Measurements from ENCODE around the gene CRX.
"Not testable (repeated sequence)": the region's sequence is repeated elsewhere in the genome, so short reads cannot be mapped to it uniquely, and the experiment has no call there.

The CRX gene

DNA sequence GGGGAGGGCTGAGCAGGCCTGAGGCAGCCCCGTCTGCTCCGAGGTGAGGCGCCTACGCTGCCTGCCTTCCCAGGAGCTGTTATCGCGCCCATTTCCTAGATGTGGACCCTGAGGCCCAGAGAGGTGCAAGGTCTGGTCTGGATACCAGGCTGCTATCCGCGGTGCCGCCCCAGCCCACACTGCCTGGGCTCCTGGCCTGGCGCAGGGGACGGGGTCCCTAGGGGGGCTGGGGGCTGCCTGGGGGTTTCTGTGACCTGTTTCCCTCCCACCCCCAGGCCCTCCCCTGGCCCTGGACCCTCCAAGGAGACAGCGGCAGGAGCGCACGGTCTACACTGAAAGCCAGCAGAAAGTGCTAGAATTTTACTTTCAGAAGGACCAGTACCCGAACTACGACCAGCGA, 38.1 kb downstream of the CRX start:
- not testable (repeated sequence) for H3K27ac ChIP-seq (ENCODE audit: low read depth, low read length, severe bottlenecking); H3K4me1 ChIP-seq (ENCODE audit: control insufficient read depth, insufficient read depth, low read length, poor library complexity, severe bottlenecking); H3K4me3 ChIP-seq (ENCODE audit: extremely low read depth, insufficient read depth, low read length, poor library complexity, severe bottlenecking); H3K9me3 ChIP-seq (ENCODE audit: control insufficient read depth, low read length); H3K36me3 ChIP-seq (ENCODE audit: control insufficient read depth, insufficient read depth, low read length)
- WGBS, 2 experiments (ENCODE audit: insufficient coverage in 2 of 2) = 96 to 100% methylated on average over 2 to 4 of the region's 17 CpGs

- H3K9me3 ChIP-seq (ENCODE audit: control insufficient read depth, low read length) = no peaks in the 10 kb centered on the region
- WGBS, 2 experiments (ENCODE audit: insufficient coverage in 2 of 2) = 93 to 94% methylated on average over 11 to 15 of the region's 34 CpGs
- no peak overlapping the region for H3K27ac ChIP-seq (ENCODE audit: low read depth, low read length, severe bottlenecking)
- no peak overlapping the region for H3K4me3 ChIP-seq (ENCODE audit: extremely low read depth, insufficient read depth, low read length, poor library complexity, severe bottlenecking)
- H3K36me3 ChIP-seq (ENCODE audit: control insufficient read depth, insufficient read depth, low read length) = no peaks in the 10 kb centered on the region
- no peaks in the 10 kb centered on the region for H3K4me1 ChIP-seq (ENCODE audit: control insufficient read depth, insufficient read depth, low read length, poor library complexity, severe bottlenecking)
Observed at GRCh38 chr19:47860602-47861297, 39.0 kb downstream of the CRX start.

GRCh38 chr19:47861630-47862029, 39.9 kb downstream of the CRX start:
- Histone ChIP-seq H3K4me3 (ENCODE audit: extremely low read depth, insufficient read depth, low read length, poor library complexity, severe bottlenecking) (no peak overlapping the region), H3K36me3 (ENCODE audit: control insufficient read depth, insufficient read depth, low read length) (no peaks in the 10 kb centered on the region), H3K27ac (ENCODE audit: low read depth, low read length, severe bottlenecking) (no peak overlapping the region), H3K4me1 (ENCODE audit: control insufficient read depth, insufficient read depth, low read length, poor library complexity, severe bottlenecking) (no peaks in the 10 kb centered on the region), H3K9me3 (ENCODE audit: control insufficient read depth, low read length) (no peaks in the 10 kb centered on the region)
- 96 to 100% methylated on average over 2 to 3 of the region's 5 CpGs for WGBS, 2 experiments (ENCODE audit: insufficient coverage in 2 of 2)

DNA sequence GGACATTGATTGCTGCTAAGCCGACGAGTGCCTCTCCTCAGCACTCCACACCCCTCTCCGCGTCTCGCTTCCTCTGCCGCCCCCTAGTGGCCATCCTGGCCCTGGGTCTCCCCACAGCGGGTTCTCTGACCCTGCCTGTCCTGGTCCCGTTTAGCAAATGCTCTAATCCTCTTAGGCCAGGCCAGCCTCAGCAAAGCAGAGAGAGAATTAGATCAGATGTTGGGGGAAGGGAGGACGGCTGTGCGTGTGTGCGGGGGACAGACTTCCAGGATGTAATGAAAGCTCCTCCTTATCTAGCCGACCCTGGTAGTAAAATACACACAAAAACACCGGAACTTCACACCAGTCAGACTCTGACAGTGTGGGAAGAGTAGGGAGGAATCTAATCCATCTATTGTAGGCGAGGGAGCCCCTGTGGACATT, 41.8 kb downstream of the CRX start:
- Histone ChIP-seq H3K36me3 (ENCODE audit: control insufficient read depth, insufficient read depth, low read length) (no peaks in the 10 kb centered on the region), H3K9me3 (ENCODE audit: control insufficient read depth, low read length) (no peaks in the 10 kb centered on the region), H3K4me3 (ENCODE audit: extremely low read depth, insufficient read depth, low read length, poor library complexity, severe bottlenecking) (no peak overlapping the region), H3K27ac (ENCODE audit: low read depth, low read length, severe bottlenecking) (peak overlapping the region; percentile 59), H3K4me1 (ENCODE audit: control insufficient read depth, insufficient read depth, low read length, poor library complexity, severe bottlenecking) (no peaks in the 10 kb centered on the region)
- WGBS, 2 experiments (ENCODE audit: insufficient coverage in 2 of 2) = 16% methylated on average over 7 to 8 of the region's 14 CpGs

DNA sequence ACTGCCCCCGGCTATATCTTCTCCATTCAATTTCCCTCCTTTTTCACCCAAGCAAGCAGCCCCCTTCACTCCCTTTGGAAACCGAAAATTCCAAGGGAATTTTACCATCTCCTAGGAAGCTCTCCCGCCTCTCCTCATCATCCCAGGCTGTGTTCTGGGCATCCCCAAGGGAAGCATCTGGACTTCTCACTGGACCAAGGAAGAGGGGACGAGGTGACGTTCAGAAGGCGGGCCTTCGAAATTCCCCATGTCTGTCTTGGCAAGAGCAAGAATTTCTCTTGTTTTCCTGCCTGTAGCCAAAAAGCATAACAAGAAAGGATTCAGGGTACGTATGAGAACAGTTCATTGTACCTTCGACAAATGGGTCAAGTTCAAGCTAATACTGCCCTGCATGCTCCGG, 43.4 kb downstream of the CRX start:
- H3K4me3 ChIP-seq (ENCODE audit: extremely low read depth, insufficient read depth, low read length, poor library complexity, severe bottlenecking) = no peak overlapping the region

DNA sequence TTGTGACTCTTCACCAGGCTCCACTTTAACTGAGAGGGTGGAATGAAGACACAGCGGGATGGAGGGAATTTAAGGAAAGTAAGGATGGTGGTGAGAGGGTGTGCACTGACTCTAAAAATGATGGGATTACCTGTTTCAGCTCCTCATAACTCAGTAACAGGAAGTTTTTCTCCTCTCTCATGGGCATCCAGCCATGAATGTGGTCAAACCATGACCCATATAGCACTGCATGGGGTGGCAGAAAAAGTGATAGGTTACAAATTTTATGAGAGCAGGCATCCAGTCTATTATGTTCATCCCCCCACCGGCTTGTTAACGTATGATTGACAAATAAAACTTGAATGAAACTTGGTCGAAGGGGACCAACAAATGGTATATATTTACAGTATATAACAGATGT, 57.2 kb downstream of the CRX start:
- WGBS, 2 experiments (ENCODE audit: insufficient coverage in 2 of 2) = no CpG with 5 or more reads among the region's 4 CpGs
- Histone ChIP-seq H3K27ac (ENCODE audit: low read depth, low read length, severe bottlenecking) (no peak overlapping the region), H3K9me3 (ENCODE audit: control insufficient read depth, low read length) (no peaks in the 10 kb centered on the region), H3K4me3 (ENCODE audit: extremely low read depth, insufficient read depth, low read length, poor library complexity, severe bottlenecking) (no peak overlapping the region), H3K4me1 (ENCODE audit: control insufficient read depth, insufficient read depth, low read length, poor library complexity, severe bottlenecking) (no peaks in the 10 kb centered on the region), H3K36me3 (ENCODE audit: control insufficient read depth, insufficient read depth, low read length) (no peaks in the 10 kb centered on the region)

More for the DNA sequence above, 43.4 kb downstream of the CRX start:
- Histone ChIP-seq H3K36me3 (ENCODE audit: control insufficient read depth, insufficient read depth, low read length) (no peaks in the 10 kb centered on the region), H3K9me3 (ENCODE audit: control insufficient read depth, low read length) (no peaks in the 10 kb centered on the region), H3K27ac (ENCODE audit: low read depth, low read length, severe bottlenecking) (no peak overlapping the region), H3K4me1 (ENCODE audit: control insufficient read depth, insufficient read depth, low read length, poor library complexity, severe bottlenecking) (no peaks in the 10 kb centered on the region)
- 89 to 94% methylated on average over 7 to 9 of the region's 10 CpGs for WGBS, 2 experiments (ENCODE audit: insufficient coverage in 2 of 2)

- not testable (repeated sequence) for H3K36me3 ChIP-seq (ENCODE audit: control insufficient read depth, insufficient read depth, low read length); H3K27ac ChIP-seq (ENCODE audit: low read depth, low read length, severe bottlenecking); H3K9me3 ChIP-seq (ENCODE audit: control insufficient read depth, low read length); H3K4me3 ChIP-seq (ENCODE audit: extremely low read depth, insufficient read depth, low read length, poor library complexity, severe bottlenecking); H3K4me1 ChIP-seq (ENCODE audit: control insufficient read depth, insufficient read depth, low read length, poor library complexity, severe bottlenecking)
- no CpG with 5 or more reads among the region's 4 CpGs for WGBS, 2 experiments (ENCODE audit: insufficient coverage in 2 of 2)
Observed at GRCh38 chr19:47879385-47879784, 57.6 kb downstream of the CRX start.

- Histone ChIP-seq H3K9me3 (ENCODE audit: control insufficient read depth, low read length) (no peaks in the 10 kb centered on the region), H3K27ac (ENCODE audit: low read depth, low read length, severe bottlenecking) (no peak overlapping the region), H3K4me3 (ENCODE audit: extremely low read depth, insufficient read depth, low read length, poor library complexity, severe bottlenecking) (no peak overlapping the region), H3K4me1 (ENCODE audit: control insufficient read depth, insufficient read depth, low read length, poor library complexity, severe bottlenecking) (no peaks in the 10 kb centered on the region), H3K36me3 (ENCODE audit: control insufficient read depth, insufficient read depth, low read length) (no peaks in the 10 kb centered on the region)
- 100% methylated on average over 1 of the region's 5 CpGs for WGBS, 2 experiments (ENCODE audit: insufficient coverage in 2 of 2)
Observed at GRCh38 chr19:47881757-47882156, 60.0 kb downstream of the CRX start.

- H3K4me3 ChIP-seq (ENCODE audit: extremely low read depth, insufficient read depth, low read length, poor library complexity, severe bottlenecking) = no peak overlapping the region
- no peak overlapping the region for H3K27ac ChIP-seq (ENCODE audit: low read depth, low read length, severe bottlenecking)
- no peaks in the 10 kb centered on the region for H3K36me3 ChIP-seq (ENCODE audit: control insufficient read depth, insufficient read depth, low read length)
- 88% methylated on average over 1 of the region's 3 CpGs; no CpG with 5 or more reads in 1 of the 2 experiments for WGBS, 2 experiments (ENCODE audit: insufficient coverage in 2 of 2)
- no peaks in the 10 kb centered on the region for H3K4me1 ChIP-seq (ENCODE audit: control insufficient read depth, insufficient read depth, low read length, poor library complexity, severe bottlenecking)
- H3K9me3 ChIP-seq (ENCODE audit: control insufficient read depth, low read length) = no peaks in the 10 kb centered on the region
Observed at GRCh38 chr19:47882890-47883289, 61.2 kb downstream of the CRX start.

DNA sequence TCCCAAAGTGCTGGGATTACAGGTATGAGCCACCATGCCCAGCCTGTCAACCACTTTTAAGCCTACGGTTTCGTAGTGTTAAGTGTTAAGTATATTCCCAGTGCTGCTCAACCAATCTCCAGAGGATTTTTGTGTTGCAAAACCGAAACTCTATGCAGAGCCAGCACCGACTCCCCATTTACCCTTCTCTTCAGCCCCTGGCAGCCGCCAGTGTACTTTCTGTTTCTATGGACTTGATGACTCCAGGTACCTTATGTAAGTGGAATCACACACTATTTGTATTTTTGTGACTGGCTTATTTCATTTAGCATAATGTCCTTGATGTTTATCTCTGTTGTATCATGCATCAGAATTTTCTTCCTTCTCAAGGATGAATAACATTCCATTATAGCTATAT, 63.3 kb downstream of the CRX start:
- Histone ChIP-seq H3K36me3 (ENCODE audit: control insufficient read depth, insufficient read depth, low read length) (no peaks in the 10 kb centered on the region), H3K9me3 (ENCODE audit: control insufficient read depth, low read length) (no peaks in the 10 kb centered on the region), H3K4me1 (ENCODE audit: control insufficient read depth, insufficient read depth, low read length, poor library complexity, severe bottlenecking) (no peaks in the 10 kb centered on the region), H3K27ac (ENCODE audit: low read depth, low read length, severe bottlenecking) (no peak overlapping the region), H3K4me3 (ENCODE audit: extremely low read depth, insufficient read depth, low read length, poor library complexity, severe bottlenecking) (no peak overlapping the region)
- 86 to 90% methylated on average over 3 to 4 of the region's 5 CpGs for WGBS, 2 experiments (ENCODE audit: insufficient coverage in 2 of 2)

GRCh38 chr19:47886010-47886559, 64.3 kb downstream of the CRX start, which contains the start of gene SULT2A1:
Gene SULT2A1, minus strand, starts transcription at chr19:47886315. Its CDS starts 58 bp downstream, at chr19:47886257.
- Histone ChIP-seq H3K27ac (ENCODE audit: low read depth, low read length, severe bottlenecking) (no peak within 1 kb of the TSS), H3K9me3 (ENCODE audit: control insufficient read depth, low read length) (no peaks in the 10 kb centered on the region), H3K4me1 (ENCODE audit: control insufficient read depth, insufficient read depth, low read length, poor library complexity, severe bottlenecking) (no peaks in the 10 kb centered on the region), H3K36me3 (ENCODE audit: control insufficient read depth, insufficient read depth, low read length) (no peaks in the 10 kb centered on the region), H3K4me3 (ENCODE audit: extremely low read depth, insufficient read depth, low read length, poor library complexity, severe bottlenecking) (no peak within 1 kb of the TSS)
- 84 to 90% methylated on average over 8 to 9 of the region's 12 CpGs for WGBS, 2 experiments (ENCODE audit: insufficient coverage in 2 of 2)

Measured in mesodermal cell (in vitro differentiated cells).